Retina (tissue), 1 donor: Measurements from ENCODE around the gene DACH1.
A peak's percentile ranks its signal among the peaks of the same experiment; 100 is the strongest.

ENCODE experiments used
- DNase-seq: peaks from one replicate; pipeline ENCODE4 v3.0.0-alpha.2; 2016

Gene DACH1

DNA sequence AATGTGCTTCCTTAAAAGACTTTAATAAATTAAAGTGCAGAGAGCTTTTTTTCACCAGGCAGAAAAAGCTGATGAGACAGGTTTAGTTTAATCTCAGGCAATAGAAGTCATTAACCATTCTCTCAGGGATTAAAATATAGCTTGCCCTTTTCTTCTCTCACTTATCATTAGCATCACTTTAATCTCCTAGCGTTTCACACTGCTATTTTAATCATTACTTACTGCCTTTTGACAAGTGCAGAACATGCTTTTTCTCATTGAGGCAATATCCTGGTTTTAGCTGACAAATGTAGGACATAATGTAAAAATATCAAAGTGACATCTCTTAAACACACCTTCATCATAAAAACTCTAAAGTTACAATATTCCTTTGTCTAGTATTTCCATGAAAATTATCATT is 94.6 kb downstream of the DACH1 start:
- no peak for DNase-seq

DNA sequence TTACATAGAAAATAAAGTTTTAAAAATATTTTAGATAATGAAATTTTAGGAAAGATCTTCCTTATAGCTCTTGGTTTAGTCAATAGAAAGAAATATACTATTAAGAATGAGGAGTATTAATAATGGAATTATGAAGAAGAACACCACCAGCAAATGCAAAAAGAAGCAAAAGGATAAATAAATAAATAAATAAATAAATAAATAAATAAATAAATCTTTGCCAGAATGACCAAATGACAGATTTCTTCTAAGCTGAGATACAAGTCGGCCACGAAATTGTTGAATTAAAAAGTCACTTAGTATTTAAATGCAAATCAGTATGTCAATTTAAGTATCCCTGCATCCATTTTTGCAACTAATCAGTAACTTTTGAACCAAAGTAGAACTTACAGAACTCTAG is 95.9 kb downstream of the DACH1 start:
- no peak for DNase-seq

DNA sequence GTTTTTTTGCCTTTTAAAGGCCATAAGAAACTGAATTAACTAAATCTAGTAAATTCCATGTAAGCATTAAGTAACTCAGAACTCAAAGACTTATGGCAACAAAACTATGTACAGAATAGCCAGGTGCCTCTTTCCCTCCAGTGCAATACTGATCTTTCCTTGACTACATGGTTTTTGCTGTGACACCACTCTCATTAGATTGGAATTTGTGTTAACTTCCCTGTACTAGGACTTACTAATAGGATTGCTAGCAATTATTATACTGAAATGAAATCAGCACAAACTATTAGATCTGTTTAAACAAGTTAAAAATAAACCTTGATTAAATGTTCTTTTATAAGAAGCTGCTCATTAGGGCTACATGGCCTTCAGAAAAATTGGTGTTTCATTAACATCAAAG is 96.3 kb downstream of the DACH1 start:
- DNase-seq, result no peak

DNA sequence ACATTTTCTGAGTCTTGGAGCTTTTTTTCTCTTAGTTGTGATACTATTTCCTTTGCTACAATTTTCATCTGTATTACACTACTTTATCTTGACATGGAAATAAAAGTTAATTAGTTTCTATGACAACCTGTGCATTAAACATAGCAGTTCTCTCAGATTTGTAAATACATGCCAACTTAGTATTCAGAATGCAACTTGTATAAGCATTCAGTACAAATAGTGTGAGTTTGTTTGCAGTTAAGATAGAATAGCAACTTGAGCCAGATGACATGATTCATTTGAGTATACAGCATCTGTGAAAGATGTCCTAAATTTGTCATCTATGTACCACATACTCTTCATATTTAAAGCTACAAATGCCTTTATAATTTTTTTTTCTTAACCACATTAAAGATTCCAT is 98.1 kb downstream of the DACH1 start:
- DNase-seq, result no peak

DNA sequence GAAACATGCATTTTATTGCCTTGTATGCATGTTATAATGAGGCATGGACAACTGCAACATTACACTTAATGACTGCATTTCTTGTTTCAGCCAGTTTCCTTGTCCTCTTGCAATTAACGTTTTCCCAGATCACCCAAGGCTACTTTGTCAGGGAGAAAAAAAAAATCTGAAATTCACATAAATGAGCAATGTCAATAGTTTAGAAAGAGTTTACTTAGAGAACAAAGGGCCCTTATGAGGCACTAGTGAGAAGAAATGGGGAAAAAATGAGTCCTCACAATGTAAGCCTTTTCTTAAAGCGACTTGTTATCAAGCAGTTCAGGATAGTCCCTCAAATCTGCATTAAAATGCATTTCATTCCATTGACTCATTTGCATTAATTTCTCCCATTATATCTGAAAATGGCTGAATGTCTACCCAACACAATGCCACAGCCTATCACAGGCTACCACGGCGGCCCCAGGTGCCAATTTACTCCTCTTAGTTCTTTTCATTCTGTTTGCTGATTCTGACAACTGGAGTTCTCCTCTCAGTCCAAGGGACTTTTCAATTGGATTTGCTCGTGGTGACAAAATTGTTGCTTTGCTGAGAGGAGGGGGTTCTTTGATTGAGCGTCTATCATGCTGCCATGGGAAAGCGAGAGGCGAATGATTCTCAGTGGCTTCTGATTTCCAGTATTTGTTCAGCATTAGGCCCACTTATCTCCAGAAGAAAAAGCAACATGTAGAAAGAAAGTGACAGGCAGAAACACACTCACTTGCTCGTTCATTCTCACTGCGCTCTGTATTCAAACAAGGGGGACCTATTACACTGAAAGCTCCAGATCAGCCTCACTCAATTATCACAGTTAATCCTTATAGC is 107.1 kb downstream of the DACH1 start:
- DNase-seq, result peak; percentile 73

DNA sequence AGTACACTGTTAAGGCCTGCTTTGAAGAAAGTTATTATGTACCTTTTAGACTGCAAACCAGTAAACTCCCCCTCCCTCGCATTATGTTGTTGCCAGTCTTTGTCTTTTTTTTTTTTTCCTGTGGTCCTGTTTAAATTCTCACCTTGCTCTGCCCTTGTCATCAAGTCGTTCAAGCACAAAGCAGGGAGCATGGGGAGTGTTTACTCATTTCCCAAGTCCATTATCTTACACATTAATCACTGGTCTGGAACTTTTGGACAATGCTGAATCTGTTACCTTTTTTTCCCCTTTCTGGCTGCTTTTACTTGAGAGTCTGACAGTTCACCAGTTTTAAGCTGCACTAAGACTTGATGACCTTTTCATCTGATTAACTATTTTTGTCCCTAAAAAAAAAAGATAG is 108.2 kb downstream of the DACH1 start:
- DNase-seq, result peak; percentile 32

DNA sequence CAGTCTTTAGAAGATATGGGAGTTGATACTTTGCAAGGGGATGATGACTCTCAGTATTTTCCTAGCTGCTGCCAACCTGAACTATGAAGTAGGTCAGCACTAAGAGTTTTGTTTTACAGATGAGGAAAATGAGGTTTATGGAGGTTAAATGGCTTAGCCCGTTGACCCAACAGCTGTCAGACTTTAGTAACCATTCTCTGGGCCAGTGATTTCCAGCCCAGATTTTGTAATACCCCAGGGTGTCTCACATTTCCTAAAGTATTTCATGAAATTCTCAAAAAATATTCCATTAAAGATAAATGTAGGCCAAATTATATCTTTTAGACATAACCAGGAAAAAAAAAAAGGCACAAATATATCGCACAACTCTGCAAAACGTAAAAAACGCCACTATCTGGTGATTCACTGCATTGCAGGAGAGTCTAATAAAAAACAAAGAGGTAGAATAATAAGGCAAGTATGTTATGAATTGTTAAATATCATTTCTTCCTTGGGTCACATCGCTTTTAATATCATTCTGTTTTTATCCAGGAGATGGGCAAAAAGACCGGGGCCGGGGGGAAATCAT is 112.5 kb downstream of the DACH1 start:
- DNase-seq, result no peak

DNA sequence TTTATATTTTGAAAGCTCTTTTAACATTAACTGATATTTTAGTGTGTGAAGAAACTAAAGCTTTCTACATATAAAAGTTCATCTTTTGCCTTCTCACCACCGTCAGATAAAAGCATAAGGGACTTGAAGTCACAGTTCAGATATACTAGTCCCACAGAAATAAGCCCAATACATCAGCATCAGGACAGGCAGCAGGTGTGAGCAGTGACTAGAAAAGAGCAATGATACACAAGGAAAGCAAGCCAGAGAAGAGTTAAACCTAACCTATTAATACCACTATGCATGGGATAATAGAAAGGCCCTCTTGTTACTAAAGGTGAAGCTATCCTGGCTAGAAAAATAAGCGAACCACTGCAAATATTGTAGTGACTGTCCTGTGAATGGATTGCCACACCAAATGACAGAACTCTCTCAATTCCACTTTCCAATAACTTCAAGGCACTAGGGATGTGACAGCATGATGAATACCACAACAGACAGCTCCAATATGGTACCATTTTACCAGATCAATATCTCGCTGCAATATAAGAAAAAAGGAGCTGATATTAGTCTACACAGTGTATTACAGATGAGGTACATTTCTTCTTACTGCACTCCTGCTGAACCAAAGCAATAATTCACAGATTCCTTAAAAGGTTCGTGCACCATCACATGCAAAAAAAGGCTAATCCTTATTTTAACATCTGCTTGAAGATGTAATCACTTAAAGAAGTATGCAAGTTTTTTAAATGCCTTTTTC is 114.1 kb downstream of the DACH1 start:
- DNase-seq, result no peak

DNA sequence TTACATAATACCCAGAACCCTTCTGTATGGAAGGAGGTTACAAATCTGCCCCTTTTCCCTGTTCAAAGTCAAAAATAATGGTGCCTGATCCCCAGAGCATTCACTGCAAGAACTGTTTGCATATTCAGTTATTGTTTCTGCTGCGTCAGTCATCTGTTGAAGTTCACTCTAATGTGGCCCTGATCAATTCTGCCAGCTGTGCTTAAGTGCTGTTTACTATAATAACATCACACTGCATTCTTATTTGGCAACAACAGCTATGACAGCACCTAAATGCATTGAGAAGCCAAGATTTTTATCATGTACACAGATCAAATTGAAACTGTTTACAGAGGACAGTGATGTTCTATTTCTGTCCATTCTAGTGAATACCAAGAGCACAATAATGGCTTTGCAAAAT is 115.9 kb downstream of the DACH1 start:
- DNase-seq, result no peak

DNA sequence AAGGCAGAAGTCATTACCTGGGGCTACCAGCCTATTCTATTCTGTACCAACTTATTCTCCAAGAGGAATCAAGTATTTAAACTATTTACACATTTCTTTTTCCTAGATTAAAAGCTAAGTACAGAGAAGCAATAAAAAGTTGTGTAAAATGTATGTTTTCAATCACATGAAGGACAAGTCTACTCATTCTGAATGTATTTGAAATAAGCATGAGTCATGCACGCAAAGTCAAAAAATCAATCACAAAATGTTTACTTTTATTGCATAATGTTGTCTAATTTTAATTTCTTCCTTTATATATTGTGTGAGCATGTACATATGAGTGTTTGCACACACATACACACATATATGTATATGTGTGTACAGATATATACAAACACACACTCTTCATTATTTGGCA is 136.7 kb downstream of the DACH1 start:
- DNase-seq, result no peak

DNA sequence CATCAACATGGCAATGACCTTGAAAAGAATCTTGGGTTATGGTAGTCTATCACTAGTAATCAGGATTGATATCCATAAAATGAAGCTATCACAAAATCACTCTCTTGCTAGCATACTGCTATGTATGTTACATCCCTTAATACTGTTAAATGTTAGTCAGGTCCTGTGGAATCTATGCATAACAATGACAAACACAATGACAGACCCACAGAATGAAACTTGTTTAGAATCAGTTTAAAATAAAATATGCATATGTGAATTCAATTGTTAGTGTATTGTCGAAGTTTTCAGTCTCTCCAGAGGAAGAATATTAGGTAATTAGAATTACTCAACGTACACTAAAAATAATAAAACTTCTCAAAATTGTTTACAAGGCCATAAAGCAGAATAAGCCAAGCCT is 137.6 kb downstream of the DACH1 start:
- DNase-seq, result no peak

DNA sequence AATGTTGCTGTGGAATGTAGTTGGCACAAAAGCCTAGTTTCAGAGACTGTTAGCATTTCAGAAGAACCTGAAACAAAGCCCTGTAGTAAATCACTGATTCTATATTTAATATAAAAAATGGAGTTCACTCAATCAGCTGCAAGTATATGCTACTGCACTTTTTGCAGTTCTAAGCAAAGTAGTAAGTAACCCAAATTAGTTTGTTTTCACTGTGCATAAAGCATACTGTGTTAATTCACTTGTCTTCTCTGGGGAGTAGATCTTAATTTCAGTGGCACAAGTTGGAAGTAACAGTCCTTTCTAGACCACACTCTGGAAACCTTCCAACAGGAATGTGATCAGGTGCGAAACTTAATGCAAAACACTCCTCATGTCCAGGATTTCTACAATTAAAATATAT is 139.3 kb downstream of the DACH1 start:
- DNase-seq, result no peak

DNA sequence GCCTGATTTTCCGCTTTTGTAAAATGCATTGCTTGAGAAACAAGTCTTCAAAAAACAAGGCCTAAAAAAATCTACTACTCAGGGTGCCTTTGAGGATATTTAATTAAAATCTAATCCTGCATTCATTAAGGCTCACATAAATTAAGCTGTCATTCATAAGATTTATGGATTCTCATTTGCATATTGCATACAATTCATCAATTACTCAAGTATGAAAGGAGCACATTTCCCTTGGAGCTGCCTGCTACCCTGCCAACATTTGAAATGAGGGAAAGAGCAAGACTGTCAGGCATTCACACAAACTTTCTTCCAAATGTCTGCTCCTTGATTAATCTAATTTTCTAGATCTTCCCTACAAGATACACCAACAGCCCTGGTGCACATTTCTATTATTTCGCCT is 140.0 kb downstream of the DACH1 start:
- no peak for DNase-seq

DNA sequence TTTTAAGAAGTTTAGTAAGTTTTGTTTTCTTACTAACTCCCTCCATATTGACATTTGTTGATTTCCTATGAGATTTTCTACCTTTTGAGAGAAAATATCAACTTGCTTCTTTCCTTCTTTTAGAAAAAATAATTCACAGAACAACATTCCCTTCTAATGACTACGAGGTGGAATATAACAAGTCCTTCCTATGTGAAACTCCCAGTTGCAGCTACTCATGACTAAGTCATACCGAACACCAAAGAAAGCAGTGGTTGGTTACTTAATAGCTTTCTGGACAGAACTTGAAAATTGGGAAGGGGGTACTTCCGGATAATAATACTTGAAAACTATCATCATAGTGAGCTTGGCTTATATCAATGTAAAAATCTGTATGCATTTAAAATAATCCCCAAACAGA is 144.8 kb downstream of the DACH1 start:
- no peak for DNase-seq

DNA sequence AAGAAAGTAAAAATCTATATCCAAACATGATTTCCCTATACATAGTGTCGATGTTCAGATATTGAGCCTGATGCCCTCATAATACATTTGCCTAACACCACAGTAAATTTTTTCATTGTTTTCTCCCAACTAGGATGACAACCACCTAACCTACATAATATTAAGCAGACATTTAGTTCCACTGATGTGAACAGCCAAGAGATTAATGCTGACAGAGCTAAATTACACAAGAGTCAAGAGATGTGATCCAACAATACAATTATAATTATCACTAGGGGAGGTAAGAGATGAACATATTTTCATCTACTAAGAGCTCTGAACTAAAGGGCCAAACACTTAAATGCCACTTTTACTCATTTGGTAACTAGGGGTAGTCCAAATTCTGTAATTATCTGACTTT is 145.9 kb downstream of the DACH1 start:
- DNase-seq, result no peak

DNA sequence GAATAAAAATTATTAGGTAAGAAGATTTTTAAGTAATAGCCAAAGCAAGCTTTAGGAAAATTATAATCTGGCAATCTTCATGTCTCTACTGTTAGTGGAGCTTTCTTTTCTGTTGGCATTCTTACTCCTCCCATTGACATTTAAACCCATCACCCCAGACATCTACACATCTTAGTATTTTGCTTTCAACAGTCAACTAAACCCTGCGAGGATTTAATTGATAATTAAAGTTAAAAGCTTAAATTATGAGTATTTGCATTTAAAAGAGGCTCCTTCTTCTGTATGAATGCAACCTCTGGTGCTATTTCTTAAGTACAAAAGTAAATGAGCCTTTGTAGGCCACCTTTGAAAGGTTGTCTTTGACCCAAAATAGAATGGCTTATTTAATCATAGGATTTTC is 148.1 kb downstream of the DACH1 start:
- no peak for DNase-seq

DNA sequence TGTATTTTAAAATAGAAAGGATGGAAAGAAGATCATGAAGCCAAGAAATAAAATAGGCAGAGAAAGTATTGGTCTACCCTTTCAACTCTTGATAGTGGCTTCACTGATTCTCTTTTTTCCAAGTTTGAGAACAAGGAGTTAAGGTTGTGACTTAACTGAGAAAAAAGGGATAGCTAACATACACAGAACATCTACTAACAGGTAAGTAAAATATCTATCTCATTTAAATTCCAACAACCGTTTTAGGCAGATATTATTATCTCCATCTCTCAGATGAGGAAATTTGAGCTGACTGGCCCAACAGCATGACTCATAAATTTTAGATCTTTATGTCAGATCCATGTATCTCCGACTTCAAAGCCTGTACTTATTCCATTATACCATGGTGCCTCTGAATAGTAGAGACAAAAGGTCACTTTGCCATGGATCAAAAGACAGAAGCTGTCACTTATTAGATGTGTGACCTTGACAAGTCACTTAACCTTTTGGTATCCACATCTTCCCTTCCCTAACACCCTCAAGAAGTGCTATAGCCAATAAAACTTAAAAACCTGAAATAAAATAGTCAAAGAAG is 152.1 kb downstream of the DACH1 start:
- DNase-seq, result no peak

DNA sequence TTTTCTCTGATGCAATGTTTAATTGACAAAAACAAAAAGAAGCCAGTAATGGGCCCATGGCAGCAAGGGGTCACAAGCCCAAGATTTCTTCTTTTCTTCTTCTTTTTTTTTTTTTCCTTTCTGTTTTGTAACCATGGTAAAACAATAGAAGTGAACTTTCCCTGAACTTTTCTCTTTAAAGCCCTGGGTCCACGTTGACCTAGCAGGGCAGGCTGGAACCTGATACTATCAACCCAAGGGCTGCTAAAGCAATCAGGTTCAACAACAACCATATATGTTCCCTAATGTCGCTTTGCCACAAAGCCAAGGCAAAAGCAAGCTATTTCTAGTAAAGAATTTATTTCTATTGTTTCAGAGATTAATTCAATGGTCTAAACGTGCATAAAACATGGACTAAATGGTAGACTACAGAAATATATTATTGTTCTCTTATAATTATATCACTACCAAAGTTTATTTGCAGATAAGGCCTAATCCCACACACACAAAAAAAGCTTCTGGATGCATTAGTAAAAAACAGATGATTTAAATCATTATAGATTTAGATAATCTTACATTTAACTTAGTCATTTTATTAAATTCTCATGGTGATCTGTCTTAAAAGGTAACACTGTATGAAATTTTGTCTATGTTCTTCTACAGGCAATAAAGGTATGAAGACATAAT is 153.9 kb downstream of the DACH1 start:
- peak; percentile 79 for DNase-seq

DNA sequence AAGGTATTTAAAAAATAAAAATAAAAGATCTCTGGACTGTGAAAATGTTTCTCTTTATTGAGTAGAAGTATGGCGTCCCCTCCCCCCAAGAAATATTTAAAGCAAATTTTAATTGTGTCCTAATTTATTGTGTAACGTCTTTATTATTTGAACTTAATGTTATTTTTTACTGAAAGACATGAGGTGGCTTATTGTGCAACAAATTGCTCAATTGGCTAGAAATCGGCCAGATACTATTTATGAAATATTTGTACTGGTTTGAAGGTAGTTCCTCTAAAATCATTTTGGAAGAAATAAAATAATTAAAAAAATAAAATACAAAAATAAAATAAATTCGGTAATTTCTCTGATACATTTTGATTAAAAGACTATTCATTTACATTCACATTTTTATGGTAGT is 162.3 kb downstream of the DACH1 start:
- DNase-seq, result no peak

DNA sequence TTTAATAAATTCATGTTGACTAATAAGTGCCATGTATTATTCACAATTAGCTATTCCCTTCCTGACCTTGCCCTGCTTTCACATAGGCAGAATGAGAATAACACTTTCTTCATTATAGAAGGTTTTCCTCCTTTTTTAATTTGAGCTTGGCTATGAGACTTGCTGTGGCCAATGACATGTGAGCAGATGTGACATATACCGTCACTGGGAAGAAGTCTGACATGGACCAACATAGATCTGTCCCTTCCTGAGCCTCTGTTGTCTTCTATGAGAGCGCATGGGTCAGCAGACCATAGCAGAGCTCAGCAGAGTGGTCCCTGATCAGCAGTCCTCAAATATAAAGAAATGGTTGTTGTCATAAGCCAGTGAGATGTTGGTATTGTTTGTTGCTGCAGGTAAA is 163.9 kb downstream of the DACH1 start:
- no peak for DNase-seq

DNA sequence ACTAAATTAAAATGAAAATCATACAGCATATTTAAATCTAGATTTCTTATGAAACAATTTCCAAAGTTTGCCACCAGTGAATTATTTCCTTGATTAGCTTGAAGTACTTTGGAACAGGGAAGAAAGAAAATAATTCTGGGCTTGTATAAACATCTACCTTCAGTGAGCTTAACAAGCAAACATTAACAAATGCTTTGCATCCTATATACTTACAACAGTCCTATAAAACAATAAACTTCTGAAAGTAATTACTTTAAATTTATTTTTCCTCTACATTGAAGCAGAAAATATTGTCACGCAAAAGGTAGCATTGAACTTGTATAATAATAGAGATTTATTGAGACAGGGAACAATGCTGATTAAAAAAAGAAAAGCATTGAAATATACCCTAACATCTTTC is 164.8 kb downstream of the DACH1 start:
- no peak for DNase-seq

DNA sequence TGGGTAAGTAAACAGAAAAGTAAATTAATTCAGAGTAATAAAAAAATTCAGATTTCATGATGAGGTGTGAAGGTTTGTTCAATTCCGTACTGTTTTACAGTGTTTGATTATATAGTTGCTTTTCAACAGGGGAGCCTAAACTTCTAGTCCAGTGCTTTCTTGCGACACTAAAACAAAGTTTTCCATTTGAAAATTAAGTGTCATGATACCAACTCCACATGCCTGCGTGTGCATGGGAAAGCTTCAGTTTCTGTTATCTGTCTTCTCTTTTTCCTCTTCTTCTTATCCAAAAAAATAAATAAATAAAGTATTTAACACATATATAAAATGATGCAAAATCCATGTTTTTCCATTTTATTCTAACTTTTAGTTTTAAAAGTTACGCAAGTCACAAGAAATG is 165.3 kb downstream of the DACH1 start:
- DNase-seq, result no peak

DNA sequence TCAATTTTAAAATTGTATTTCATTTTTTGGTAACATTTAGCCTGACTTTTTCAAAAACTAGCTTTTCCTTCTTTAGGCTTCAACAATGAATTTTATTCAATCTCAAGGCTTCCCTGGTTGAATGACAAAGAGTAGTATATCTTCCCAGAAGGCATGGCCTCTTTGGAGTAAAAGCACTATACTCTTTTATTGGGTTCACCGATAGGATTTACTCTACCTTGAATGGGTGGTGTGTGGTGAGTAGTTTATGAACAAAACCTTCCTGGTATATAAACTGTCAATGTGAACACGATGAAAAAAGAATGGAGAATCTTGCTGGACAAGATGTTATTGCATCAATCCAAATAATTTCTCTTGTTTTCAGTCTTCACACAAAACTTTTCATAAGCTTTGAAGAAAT is 167.7 kb downstream of the DACH1 start:
- DNase-seq, result no peak
